Naive thymus-derived CD4-positive, alpha-beta T cell (primary cell): ENCODE measurements around the gene KIAA1671. TPM values are rescaled to one million over a fixed set of nuclear protein-coding genes. Genes with fewer than 3 reads are reported as not detected.
"Not testable (repeated sequence)": the region's sequence is repeated elsewhere in the genome, so short reads cannot be mapped to it uniquely, and the experiment has no call there.

Source experiments
- ATAC-seq: fragments of 150-1000 bp; cut with Tn5 transposase; 2 replicates; pipeline ENCODE4 v1.10.0; 2021; ENCODE audit warnings: mild to moderate bottlenecking, moderate library complexity
- CTCF ChIA-PET: fragments of 350-600 bp; sonication (Branson Sonifier 250); formaldehyde crosslinking; loops from one replicate; lab custom pipeline; 2021; ENCODE audit warnings: antibody characterized with exemption; lab: Charles Lee
- POLR2A ChIA-PET: fragments of 350-600 bp; sonication (Branson Sonifier 250); formaldehyde crosslinking; loops from one replicate; lab custom pipeline; 2021; ENCODE audit warnings: antibody characterized with exemption, inconsistent platforms; lab: Charles Lee
- DNase-seq, 9 donors: peaks; one replicate each; pipeline versions ENCODE4 v3.0.0 to v3.0.0-alpha.2; 2020 to 2022; ENCODE audit warnings: mixed read lengths in 1 of 9
- H3K27ac ChIP-seq: one replicate; pipeline ENCODE4 v1.7.0; 2013; ENCODE audit warnings: mild to moderate bottlenecking, low read depth, low read length, moderate library complexity
- H3K27me3 ChIP-seq, 2 donors: one replicate each; pipeline ENCODE4 v1.7.0; 2013; ENCODE audit warnings: low read length in 2 of 2, mild to moderate bottlenecking in 2 of 2, moderate library complexity in 2 of 2; ENCODE audit not compliant: control insufficient read depth in 2 of 2, insufficient read depth in 2 of 2
- H3K36me3 ChIP-seq, 3 experiments: 1 replicate in 2 of 3; 2 replicates in 1 of 3; pipeline ENCODE4 v1.7.0; 2013; ENCODE audit warnings: low read length in 3 of 3, mild to moderate bottlenecking in 3 of 3, moderate library complexity in 1 of 3; ENCODE audit not compliant: insufficient read depth in 3 of 3, control insufficient read depth in 2 of 3
- H3K4me1 ChIP-seq, 2 donors: one replicate each; pipeline ENCODE4 v1.7.0; 2013; ENCODE audit warnings: low read length in 2 of 2, mild to moderate bottlenecking in 2 of 2, moderate library complexity in 1 of 2; ENCODE audit not compliant: control insufficient read depth in 2 of 2, insufficient read depth in 2 of 2
- H3K4me3 ChIP-seq: 2 replicates; pipeline ENCODE4 v1.7.0; 2013; ENCODE audit warnings: mild to moderate bottlenecking, low read length
- H3K9me3 ChIP-seq, 3 experiments: 1 replicate in 2 of 3; 2 replicates in 1 of 3; pipeline ENCODE4 v1.7.0; 2013; ENCODE audit warnings: low read length in 3 of 3; ENCODE audit not compliant: control insufficient read depth in 2 of 3
- H3K27ac Mint-ChIP-seq, 9 donors: one replicate each; pipeline ENCODE4 v1.8.0; 2020 to 2022; ENCODE audit warnings: mixed read lengths in 9 of 9, mild to moderate bottlenecking in 8 of 9, moderate library complexity in 5 of 9, inconsistent platforms in 2 of 9
- H3K27me3 Mint-ChIP-seq, 5 donors: one replicate each; pipeline ENCODE4 v1.8.0; 2021 to 2022; ENCODE audit warnings: mixed read lengths in 5 of 5, mild to moderate bottlenecking in 1 of 5
- H3K36me3 Mint-ChIP-seq, 5 donors: one replicate each; pipeline ENCODE4 v1.8.0; 2020 to 2022; ENCODE audit warnings: mixed read lengths in 5 of 5, mild to moderate bottlenecking in 3 of 5, inconsistent platforms in 1 of 5
- H3K4me1 Mint-ChIP-seq, 7 donors: one replicate each; pipeline ENCODE4 v1.8.0; 2020 to 2022; ENCODE audit warnings: mixed read lengths in 7 of 7, mild to moderate bottlenecking in 3 of 7, inconsistent platforms in 1 of 7
- H3K4me3 Mint-ChIP-seq, 10 donors: one replicate each; pipeline ENCODE4 v1.8.0; 2020 to 2022; ENCODE audit warnings: mild to moderate bottlenecking in 10 of 10, mixed read lengths in 10 of 10, moderate library complexity in 6 of 10, inconsistent platforms in 2 of 10
- H3K9me3 Mint-ChIP-seq, 11 donors: one replicate each; pipeline ENCODE4 v1.8.0; 2020 to 2022; ENCODE audit warnings: mixed read lengths in 11 of 11, mild to moderate bottlenecking in 4 of 11, inconsistent platforms in 1 of 11, moderate library complexity in 1 of 11
- intact Hi-C, 2 donors: fragments of 100-400 bp; cut with micrococcal nuclease; formaldehyde crosslinking; loops; one replicate each; pipeline ENCODE4 v1.15.1; 2023
- polyA plus RNA-seq, 2 donors: library from polyadenylated mRNA; unstranded; fragments of 300-500 nt; fragmentation: Illumina TruSeq; gene quantifications; one replicate each; pipeline ENCODE4 v1.2.3, GENCODE V29; 2021
- total RNA-seq, 6 experiments: library from RNA in 5 of 6; stranded (reverse) in 5 of 6; gene quantifications; 1 replicate in 5 of 6; 2 replicates in 1 of 6; pipeline ENCODE4 v1.2.3 and lab custom pipeline; 2021 to 2026

Gene KIAA1671
- total and polyA plus RNA-seq, 7 experiments from 2014 or later: 0.47 to 19.0 (median 4.2) TPM

GRCh38 chr22:25201557-25202273, 249.2 kb downstream of the KIAA1671 start:
- peaks cover 0 to 7% (median 0%) of the 10 kb centered on the region in 5 donors for H3K36me3 Mint-ChIP-seq
- intact Hi-C loops: loop anchor here in 1 of 2 donors (1.0 kb wide), 1 partner anchor 120 kb away; no protein-coding TSS in a partner anchor

GRCh38 chr22:25202290-25202921, 249.9 kb downstream of the KIAA1671 start:
- ATAC-seq (peak; percentile 72), DNase-seq (peak in 8 of 9 donors; percentile 20 to 59 (median 36))
- CTCF ChIA-PET: interaction anchor here (0.6 to 1.8 kb wide), 12 partner anchors 9 to 143 kb away, joined by 3 to 11 read pairs (median 3); no protein-coding TSS in a partner anchor
- Histone ChIP-seq H3K27ac (no peak overlapping the region), H3K4me1 (no peaks in the 10 kb centered on the region), H3K27me3 (no peaks in the 10 kb centered on the region), H3K36me3 (no peaks in the 10 kb centered on the region), H3K9me3 (no peaks in the 10 kb centered on the region), H3K4me3 (no peak overlapping the region)
- Mint-ChIP-seq H3K4me3 (no peak overlapping the region), H3K27me3 (no peaks in the 10 kb centered on the region), H3K27ac (peak overlapping the region in 2 of 9 donors; percentile 14 to 17), H3K9me3 (peaks cover 0 to 1% (median 0%) of the 10 kb centered on the region in 11 donors), H3K36me3 (peaks cover 0 to 3% (median 0%) of the 10 kb centered on the region in 5 donors), H3K4me1 (peaks cover 0 to 7% (median 0%) of the 10 kb centered on the region in 7 donors)
- POLR2A ChIA-PET: interaction anchor here (0.6 kb wide), 1 partner anchor 34 kb away, joined by 5 read pairs; no protein-coding TSS in a partner anchor
- intact Hi-C loops: loop anchor here in 1 of 2 donors (1.0 kb wide), 1 partner anchor 121 kb away; no protein-coding TSS in a partner anchor

More at GRCh38 chr22:25201557-25202273, 249.2 kb downstream of the KIAA1671 start:
- H3K27ac Mint-ChIP-seq: peak overlapping the region in 1 of 9 donors; percentile 29
- H3K9me3 ChIP-seq: no peaks in the 10 kb centered on the region
- no peak for ATAC-seq
- H3K4me3 Mint-ChIP-seq: no peak overlapping the region
- DNase-seq: no peak
- ChIA-PET POLR2A (interaction anchor here (0.5 to 0.6 kb wide), 2 partner anchors 11 to 34 kb away, joined by 3 to 5 read pairs; no protein-coding TSS in a partner anchor), CTCF (interaction anchor here (0.6 to 1.8 kb wide), 9 partner anchors 9 to 142 kb away, joined by 3 to 11 read pairs (median 3); no protein-coding TSS in a partner anchor)
- H3K27me3 ChIP-seq: no peaks in the 10 kb centered on the region
- no peaks in the 10 kb centered on the region for H3K27me3 Mint-ChIP-seq
- H3K4me1 ChIP-seq: no peaks in the 10 kb centered on the region
- H3K27ac ChIP-seq: no peak overlapping the region
- H3K36me3 ChIP-seq: no peaks in the 10 kb centered on the region
- H3K4me3 ChIP-seq: no peak overlapping the region
- H3K4me1 Mint-ChIP-seq: peaks cover 0 to 7% (median 0%) of the 10 kb centered on the region in 7 donors
- peaks cover 0 to 1% (median 0%) of the 10 kb centered on the region in 11 donors for H3K9me3 Mint-ChIP-seq

GRCh38 chr22:25203082-25203481, 250.6 kb downstream of the KIAA1671 start:
- H3K4me3 Mint-ChIP-seq: no peak overlapping the region
- CTCF ChIA-PET: interaction anchor here (1.0 to 1.8 kb wide), 6 partner anchors 8 to 143 kb away, joined by 3 to 11 read pairs (median 3); no protein-coding TSS in a partner anchor
- Histone ChIP-seq H3K27ac (no peak overlapping the region), H3K4me3 (no peak overlapping the region), H3K27me3 (no peaks in the 10 kb centered on the region), H3K9me3 (no peaks in the 10 kb centered on the region), H3K36me3 (no peaks in the 10 kb centered on the region), H3K4me1 (no peaks in the 10 kb centered on the region)
- peaks cover 0 to 7% (median 0%) of the 10 kb centered on the region in 7 donors for H3K4me1 Mint-ChIP-seq
- DNase-seq: no peak
- intact Hi-C loops: no loop called here
- no peak for ATAC-seq
- POLR2A ChIA-PET: no interaction called here
- H3K27me3 Mint-ChIP-seq: no peaks in the 10 kb centered on the region
- H3K36me3 Mint-ChIP-seq: no peaks in the 10 kb centered on the region
- no peak overlapping the region for H3K27ac Mint-ChIP-seq
- peaks cover 0 to 1% (median 0%) of the 10 kb centered on the region in 11 donors for H3K9me3 Mint-ChIP-seq

- H3K36me3 ChIP-seq, DNase-seq, H3K4me1 Mint-ChIP-seq, H3K27me3 ChIP-seq, H3K4me1 ChIP-seq, intact Hi-C loops, H3K4me3 ChIP-seq, POLR2A ChIA-PET, ATAC-seq, H3K27ac Mint-ChIP-seq, H3K9me3 ChIP-seq, CTCF ChIA-PET, H3K27ac ChIP-seq, H3K9me3 Mint-ChIP-seq, H3K36me3 Mint-ChIP-seq, H3K4me3 Mint-ChIP-seq, H3K27me3 Mint-ChIP-seq: not testable (repeated sequence)
Measured at GRCh38 chr22:25204547-25204946, 252.0 kb downstream of the KIAA1671 start.

- no peaks in the 10 kb centered on the region for H3K27me3 ChIP-seq
- H3K4me1 Mint-ChIP-seq: peaks cover 0 to 7% (median 0%) of the 10 kb centered on the region in 7 donors
- H3K27ac ChIP-seq: no peak overlapping the region
- H3K9me3 Mint-ChIP-seq: peaks cover 0 to 1% (median 0%) of the 10 kb centered on the region in 11 donors
- no peaks in the 10 kb centered on the region for H3K27me3 Mint-ChIP-seq
- ChIA-PET POLR2A (no interaction called here), CTCF (no interaction called here)
- H3K36me3 Mint-ChIP-seq: no peaks in the 10 kb centered on the region
- H3K4me1 ChIP-seq: no peaks in the 10 kb centered on the region
- no peaks in the 10 kb centered on the region for H3K9me3 ChIP-seq
- no peak for ATAC-seq
- DNase-seq: no peak
- H3K27ac Mint-ChIP-seq: peak overlapping the region in 1 of 9 donors; percentile 9
- H3K4me3 Mint-ChIP-seq: no peak overlapping the region
- H3K4me3 ChIP-seq: no peak overlapping the region
- no peaks in the 10 kb centered on the region for H3K36me3 ChIP-seq
- intact Hi-C loops: no loop called here
Measured at GRCh38 chr22:25205847-25206246, 253.3 kb downstream of the KIAA1671 start.

- Histone ChIP-seq H3K9me3 (no peaks in the 10 kb centered on the region), H3K27me3 (no peaks in the 10 kb centered on the region), H3K36me3 (no peaks in the 10 kb centered on the region), H3K27ac (no peak overlapping the region), H3K4me3 (no peak overlapping the region), H3K4me1 (no peaks in the 10 kb centered on the region)
- H3K27ac Mint-ChIP-seq: peak overlapping the region in 1 of 9 donors; percentile 70
- DNase-seq: no peak
- H3K9me3 Mint-ChIP-seq: peaks cover 0 to 1% (median 0%) of the 10 kb centered on the region in 11 donors
- H3K4me1 Mint-ChIP-seq: peaks cover 0 to 4% (median 0%) of the 10 kb centered on the region in 7 donors
- no peak for ATAC-seq
- CTCF ChIA-PET: no interaction called here
- POLR2A ChIA-PET: no interaction called here
- intact Hi-C loops: no loop called here
- H3K36me3 Mint-ChIP-seq: no peaks in the 10 kb centered on the region
- peaks cover 0 to 1% (median 0%) of the 10 kb centered on the region in 5 donors for H3K27me3 Mint-ChIP-seq
- no peak overlapping the region for H3K4me3 Mint-ChIP-seq
Measured at GRCh38 chr22:25206998-25207397, 254.5 kb downstream of the KIAA1671 start.
